GM18907 (cell line): ENCODE results near the gene PADI2.

ENCODE experiments used
- ATAC-seq: cut with Tn5 transposase; IDR thresholded peaks from one replicate; pipeline ENCODE4 v1.9.1; 2021; ENCODE audit warnings: mild to moderate bottlenecking, moderate library complexity; ENCODE audit not compliant: unreplicated experiment

Gene PADI2

DNA sequence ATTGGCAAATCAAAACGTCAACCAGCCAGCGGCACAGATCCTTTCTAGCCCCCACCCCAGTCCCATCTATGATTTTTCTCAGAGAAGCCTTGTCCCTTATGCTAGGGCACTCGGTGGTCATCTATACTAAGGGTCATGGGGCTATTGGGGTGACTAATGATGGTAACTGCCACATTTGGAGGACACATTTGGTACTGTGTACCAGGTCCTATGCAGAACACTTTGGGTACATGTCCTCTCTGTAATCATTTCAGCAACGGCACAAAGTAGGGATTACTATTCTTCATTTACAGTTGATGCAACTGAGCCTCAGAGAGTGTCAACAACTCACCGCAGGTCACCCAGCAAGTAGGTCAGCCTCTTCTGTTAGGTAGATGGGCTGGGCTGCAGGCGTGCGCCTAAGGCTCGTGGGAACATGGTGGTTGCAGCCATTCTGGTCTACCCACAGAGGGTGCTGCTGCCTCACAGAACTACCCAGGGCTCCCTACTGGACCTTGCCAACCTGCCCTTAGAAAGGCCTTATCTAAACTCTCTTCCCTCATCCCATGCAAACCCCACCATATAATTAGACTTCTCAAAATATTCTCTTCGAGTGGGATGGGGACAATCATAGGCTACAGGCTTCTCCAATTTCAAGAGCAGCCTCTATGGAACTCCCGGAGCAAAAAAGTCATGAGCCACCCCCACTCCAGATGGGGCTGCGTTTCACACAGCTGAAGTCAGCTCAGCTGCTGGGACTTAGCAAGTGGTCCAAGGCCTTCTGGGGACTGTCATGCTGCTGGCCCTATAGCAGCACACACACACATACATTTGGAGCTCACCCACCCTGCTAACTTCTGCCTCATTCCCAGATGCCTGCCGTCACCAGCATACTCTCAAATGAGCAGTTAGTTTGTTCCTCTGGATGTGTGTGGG lies 59.6 kb downstream of the PADI2 start:
- peak; percentile 46 for ATAC-seq

DNA sequence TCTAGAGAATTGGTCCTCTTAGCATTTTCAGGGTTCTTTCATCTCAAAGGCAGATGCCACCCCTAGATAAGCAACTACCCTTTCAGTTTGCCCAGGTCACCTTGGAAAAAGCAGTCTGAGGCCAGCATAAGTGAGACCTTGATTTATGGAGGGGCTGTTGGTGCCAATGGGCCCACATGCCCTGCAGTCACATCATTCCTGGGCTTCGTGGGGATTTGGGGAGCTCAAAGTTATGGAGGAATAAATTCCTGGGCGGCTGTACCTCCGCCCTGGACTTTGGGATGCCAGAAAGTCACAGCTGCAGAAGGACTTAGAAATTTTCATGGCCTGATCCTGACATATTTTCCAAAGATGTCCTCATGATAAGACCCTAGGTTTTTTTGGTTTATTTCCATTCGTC lies 62.7 kb downstream of the PADI2 start:
- no peak for ATAC-seq

GRCh38 chr1:17055801-17056200 lies 63.5 kb downstream of the PADI2 start:
- ATAC-seq, result no peak

- ATAC-seq, result peak; percentile 94
These were observed 65.4 kb downstream of the PADI2 start, which contains the start of gene SDHB for GRCh38 chr1:17053685-17054410. Gene SDHB, minus strand, starts transcription at chr1:17054032. Its CDS starts 13 bp downstream, at chr1:17054019.

- no peak for ATAC-seq
These were observed 66.1 kb downstream of the PADI2 start for GRCh38 chr1:17053086-17053684.

DNA sequence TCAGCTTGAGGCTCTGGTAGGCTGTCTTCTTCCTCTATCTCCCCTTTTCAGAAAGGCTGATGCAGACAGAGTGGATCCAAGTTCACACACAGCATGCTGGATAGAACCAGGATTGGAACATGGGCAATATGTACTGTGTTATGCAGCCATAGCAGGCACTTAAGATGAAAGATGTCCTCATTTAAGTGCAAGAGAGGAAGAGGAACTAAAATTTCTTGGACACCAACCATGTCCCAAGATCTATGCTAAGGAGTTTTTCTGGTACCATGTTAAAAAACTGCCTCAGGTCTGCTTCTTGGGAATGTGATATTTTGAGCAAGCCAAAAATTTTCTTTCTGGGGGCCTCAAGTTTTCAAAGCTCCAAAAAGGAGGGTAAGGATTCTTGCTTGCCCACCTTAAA lies 66.6 kb downstream of the PADI2 start:
- ATAC-seq, result no peak

DNA sequence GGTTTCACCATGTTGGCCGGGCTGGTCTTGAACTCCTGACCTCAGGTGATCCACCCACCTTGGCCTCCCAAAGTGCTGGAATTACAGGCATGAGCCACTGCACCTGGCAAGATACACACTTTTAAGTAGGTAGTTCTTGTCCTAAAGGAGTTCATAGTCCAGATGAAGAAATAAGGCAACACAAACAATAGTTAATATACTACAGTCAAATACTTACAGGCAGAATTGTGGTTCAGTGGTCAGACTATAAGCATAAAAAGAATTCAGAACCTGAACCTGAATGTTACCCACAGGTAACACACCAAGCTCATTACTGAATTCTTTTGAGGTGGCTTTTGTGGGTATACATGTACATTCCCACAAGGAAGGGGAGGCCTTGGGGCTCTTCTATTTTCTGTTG lies 67.2 kb downstream of the PADI2 start:
- no peak for ATAC-seq

- ATAC-seq, result no peak
These were observed 71.3 kb downstream of the PADI2 start for GRCh38 chr1:17047924-17048323.

- no peak for ATAC-seq
These were observed 73.0 kb downstream of the PADI2 start for GRCh38 chr1:17046334-17046657.

DNA sequence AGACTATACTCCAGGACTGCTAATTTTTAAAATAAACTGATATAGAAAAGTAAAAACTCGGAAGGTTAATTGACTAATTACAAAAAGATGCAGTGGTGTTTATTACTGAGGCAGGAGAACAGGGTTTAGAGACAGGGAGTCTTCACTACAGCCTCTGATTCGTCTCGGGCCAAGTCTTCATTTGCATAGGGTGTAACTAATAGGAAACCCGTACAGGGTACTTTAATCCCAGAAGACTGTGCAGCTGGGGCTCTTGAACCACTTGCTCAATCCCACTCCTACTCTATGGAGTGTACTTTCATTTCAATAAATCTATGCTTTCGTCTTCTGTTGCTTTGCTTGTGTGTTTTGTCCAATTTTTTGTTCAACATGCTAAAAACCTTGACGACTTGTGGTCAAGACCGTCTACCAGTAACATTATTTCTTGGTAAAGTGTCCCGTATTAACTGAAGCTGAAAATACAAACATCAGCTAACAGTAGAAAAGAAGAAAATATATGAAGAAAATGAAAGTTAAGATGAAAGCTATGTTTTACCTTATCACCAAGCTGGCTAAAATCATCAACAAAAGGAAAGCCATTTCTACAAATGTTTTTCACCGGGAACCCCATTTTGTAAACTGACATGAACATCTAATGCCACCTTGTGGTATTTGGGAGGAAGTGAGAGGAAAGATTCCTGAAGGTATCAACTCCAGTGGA lies 73.5 kb downstream of the PADI2 start:
- no peak for ATAC-seq

- no peak for ATAC-seq
These were observed 74.1 kb downstream of the PADI2 start for GRCh38 chr1:17045150-17045549.

DNA sequence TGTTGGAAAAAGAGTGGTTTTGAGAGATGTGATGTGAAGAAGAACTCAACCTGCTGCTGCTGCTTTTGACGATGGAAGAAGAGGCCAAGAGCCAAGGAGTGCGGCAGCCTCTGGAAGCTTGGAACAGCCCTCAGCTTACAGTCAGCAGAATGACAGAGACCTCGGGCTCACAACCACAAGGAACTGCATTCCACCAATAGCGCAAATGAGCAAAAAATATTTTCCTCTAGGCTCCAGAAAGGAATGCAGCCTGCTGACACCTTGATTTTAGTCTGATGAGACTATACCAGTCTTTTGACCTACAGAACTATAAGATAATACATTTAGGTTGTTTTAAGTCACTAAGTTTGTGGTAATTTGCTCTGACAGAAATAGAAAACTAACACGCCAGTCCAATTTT lies 75.6 kb downstream of the PADI2 start:
- ATAC-seq, result no peak

DNA sequence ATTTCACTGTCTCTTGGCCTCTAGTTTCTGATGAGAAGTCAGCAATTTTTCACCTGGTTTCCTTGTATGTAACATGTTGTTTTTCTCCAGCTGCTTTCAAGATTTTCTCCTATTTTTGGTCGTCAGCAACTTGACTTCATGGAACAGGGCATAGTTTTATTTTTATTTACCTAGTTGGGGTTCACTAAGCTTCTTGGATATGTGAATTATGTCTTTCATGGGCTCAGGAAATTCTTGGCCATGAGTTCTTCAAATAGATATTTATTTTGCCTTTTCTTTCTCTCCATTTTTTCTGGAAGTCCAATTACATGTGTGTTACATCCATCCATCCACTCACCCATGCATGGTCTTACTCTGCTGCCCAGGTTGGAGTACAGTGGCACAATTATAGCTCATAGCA lies 79.1 kb downstream of the PADI2 start:
- ATAC-seq, result no peak

- ATAC-seq, result no peak
These were observed 79.7 kb downstream of the PADI2 start for GRCh38 chr1:17039522-17039921.

GRCh38 chr1:17033481-17033880 lies 85.8 kb downstream of the PADI2 start:
- no peak for ATAC-seq

GRCh38 chr1:17032741-17033140 lies 86.5 kb downstream of the PADI2 start:
- ATAC-seq, result no peak

GRCh38 chr1:17031436-17031835 lies 87.8 kb downstream of the PADI2 start:
- ATAC-seq, result no peak

GRCh38 chr1:17030206-17030605 lies 89.0 kb downstream of the PADI2 start:
- no peak for ATAC-seq

DNA sequence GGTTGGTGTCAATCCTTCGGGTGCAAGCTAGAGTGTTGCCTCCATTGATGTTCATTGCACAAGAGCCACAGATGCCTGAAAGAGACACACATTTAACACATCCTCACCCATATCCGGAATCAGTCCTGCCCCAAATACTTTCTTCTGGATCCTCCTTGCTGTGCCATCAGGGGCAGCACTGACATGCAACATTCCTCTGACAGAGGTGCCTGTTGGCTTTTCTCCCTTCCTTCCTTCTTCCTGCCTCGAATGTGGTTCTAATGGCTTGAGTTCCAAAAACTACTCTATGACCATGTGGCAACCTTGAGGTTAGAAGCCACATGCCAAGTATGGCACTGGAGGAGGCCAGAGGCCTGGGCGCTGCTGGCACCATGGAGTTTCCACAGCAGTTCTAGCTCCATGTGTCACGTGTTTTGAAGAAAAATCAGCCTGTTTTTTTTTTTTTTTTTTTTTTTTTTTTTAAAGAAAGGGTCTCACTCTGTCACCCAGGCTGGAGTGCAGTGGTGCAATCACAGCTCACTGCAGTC lies 90.5 kb downstream of the PADI2 start:
- no peak for ATAC-seq

DNA sequence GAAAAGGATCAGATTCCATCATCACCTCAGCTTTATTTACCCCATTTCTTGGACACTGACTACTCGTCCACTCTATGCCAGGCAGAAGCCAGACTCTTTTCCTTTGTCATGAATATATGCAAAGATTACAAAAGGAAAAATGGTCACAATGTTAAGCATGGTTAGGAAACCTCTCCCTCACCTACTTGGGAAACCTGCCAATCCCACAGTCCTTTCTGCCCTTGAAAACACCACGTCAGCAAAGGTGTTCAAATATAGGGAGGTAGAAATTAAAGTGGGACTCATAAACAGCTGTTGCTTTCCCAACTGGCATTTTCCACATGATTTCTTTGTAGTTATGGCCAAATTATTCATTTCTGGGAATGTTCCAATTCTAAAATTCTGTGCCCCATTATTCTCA lies 91.4 kb downstream of the PADI2 start:
- ATAC-seq, result no peak

GRCh38 chr1:17027403-17027802 lies 91.8 kb downstream of the PADI2 start:
- no peak for ATAC-seq
